HG02981 (cell line): ENCODE measurements around the gene CADM1.

Experiments
- ATAC-seq: cut with Tn5 transposase; IDR thresholded peaks from one replicate; pipeline ENCODE4 v1.9.1; 2021; ENCODE audit warnings: mild to moderate bottlenecking, moderate library complexity; ENCODE audit not compliant: unreplicated experiment

The CADM1 gene

DNA sequence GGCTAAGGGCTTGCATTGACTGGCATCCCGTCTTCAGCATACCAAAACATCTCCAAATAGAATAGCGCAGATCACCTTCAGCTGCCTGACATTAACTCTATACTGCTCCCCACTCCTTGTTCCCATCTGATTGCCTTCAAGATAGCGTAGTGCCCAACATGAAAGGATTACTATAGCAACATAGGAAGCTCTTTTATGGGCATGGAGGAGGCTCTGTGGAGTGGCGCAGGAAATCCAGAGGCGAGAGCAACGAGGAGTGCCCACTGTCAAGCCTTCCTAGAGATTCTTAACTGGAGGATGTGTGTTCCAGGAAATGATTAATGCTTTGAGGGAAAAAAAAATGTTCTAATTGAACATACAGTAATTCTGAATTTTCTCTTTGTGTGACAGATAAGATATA, 213.3 kb downstream of the CADM1 start:
- no peak for ATAC-seq

DNA sequence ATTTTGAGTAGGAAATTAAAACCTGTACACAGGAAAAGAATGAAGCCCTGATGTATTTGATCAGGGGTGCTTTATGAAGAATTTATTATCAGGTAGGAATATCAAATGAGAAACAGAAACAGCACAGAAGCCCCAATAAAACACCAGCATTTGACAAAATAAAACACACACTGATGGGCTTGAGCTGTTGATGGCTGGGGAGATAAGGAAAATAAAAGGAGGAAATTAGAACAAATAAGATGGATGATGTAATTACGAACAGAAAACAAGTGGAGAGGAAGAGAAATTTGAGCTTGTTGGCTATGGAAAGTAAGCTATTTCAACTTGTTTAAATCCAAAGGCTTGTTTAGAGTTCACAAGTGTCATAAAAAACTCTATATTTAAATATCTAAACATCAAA, 213.7 kb downstream of the CADM1 start:
- no peak for ATAC-seq

DNA sequence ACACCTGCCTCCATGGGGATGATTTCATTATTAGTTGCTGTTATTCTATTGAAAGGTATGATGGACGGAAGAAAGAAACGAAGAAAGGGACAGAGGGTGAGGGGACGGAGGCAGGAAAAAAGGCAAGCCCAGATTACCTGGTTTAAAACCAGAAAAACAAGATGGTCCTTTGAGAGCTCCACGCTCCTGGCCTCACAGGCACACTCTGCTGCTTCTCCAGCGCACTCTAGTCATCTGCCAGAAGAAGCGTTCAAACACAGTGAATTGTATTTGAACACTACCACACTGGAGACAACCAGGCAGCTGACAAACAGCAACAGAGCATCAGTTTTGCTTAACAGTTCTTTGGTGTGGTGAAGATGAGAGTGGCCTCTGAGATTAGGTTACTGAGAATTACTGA, 216.9 kb downstream of the CADM1 start:
- ATAC-seq = no peak

DNA sequence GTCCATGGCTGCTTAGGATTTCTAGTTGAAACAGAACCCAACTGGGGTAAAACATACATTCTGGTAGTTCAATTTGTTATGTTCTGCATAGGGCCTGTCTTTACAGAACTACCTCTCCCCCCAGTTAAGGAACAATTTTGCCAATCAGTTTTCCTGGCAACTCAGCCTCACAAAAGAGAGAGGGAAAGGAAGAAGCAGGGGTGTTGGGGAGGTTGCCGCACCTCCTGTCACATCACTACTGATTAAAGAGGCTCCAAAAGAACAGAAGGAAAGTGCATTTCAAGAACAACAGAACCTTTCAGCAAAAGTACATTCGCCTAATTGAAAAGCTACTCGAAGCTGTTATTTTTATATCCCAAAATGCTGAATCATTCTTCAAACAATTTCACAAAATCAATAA, 217.6 kb downstream of the CADM1 start:
- no peak for ATAC-seq

- ATAC-seq = no peak
These were observed 219.4 kb downstream of the CADM1 start for GRCh38 chr11:115284773-115285172.

DNA sequence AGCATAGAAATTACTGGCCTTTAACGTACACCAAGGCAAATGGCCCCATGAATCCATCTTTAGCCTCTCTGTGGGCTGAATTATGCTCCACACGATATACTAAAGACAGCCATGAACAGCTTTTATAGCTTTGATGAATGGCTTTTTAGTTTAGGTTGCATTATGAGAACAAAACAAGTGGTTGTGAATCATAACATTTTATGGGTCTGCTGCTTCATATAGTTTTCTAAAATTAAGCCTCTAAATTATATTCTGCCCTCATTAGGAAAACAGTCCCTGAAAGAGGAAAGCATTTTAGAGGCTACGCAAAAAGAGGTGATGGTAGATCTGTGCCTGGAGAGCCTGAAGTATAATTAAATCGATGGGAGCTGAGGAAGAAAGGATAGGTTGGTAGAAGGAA, 221.3 kb downstream of the CADM1 start:
- no peak for ATAC-seq

DNA sequence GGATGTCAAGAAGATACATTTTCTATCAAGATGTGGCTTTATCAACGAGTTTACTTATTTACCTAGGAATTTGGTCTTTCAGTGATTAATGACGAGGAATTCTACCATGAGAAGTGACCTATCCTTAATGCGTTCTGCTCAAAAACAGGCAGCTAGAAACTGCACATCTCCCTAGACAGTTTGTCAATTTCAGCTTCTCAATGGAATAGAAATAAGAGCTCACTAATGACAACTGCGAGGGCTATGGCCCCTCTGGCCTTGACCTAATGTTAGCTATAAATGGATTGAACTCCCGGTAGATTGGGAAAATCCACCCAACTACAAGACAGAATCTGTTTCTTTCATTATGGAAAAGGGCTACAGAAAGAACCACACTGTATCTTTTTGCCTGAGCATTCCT, 223.4 kb downstream of the CADM1 start:
- ATAC-seq = no peak

GRCh38 chr11:115279813-115280761, 224.1 kb downstream of the CADM1 start:
- ATAC-seq = no peak

- ATAC-seq = no peak
These were observed 227.4 kb downstream of the CADM1 start for GRCh38 chr11:115276799-115277198.

DNA sequence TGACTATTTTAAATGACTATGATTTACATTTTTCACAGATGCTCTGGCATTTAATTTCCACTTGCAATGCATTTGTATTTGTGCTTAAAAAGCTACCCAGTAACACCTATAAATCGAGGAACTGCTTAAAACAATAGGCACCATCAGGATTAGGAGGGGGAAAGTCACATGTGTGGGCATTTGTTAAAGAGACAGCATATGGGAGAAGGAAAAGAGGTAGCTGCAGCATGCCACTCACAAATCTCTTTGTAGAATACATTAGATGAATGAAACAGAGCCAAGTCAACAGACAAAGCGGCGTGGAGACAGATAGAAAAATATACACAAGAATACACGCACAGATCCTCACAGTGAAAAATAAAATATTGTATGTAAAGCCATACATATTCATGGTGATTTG, 228.0 kb downstream of the CADM1 start:
- no peak for ATAC-seq

GRCh38 chr11:115275045-115275444, 229.2 kb downstream of the CADM1 start:
- ATAC-seq = no peak

DNA sequence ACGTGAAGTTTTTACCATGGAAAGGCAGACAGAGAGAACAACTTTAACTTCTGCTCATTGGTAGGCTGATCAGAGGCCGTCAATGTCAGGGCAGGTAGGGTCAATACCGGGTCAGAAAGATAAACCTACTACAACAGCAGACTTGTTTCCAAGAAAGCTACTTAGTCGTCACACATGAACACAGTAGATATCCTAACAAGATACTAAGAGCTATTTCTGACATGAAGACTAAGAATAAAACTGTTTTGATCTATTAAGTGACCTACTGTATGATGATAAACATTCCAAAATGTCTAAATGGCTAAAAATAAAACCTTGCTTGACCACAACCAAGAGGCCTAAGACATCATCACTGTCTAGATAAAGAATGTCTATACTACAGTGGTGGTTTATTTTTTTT, 231.3 kb downstream of the CADM1 start:
- no peak for ATAC-seq

DNA sequence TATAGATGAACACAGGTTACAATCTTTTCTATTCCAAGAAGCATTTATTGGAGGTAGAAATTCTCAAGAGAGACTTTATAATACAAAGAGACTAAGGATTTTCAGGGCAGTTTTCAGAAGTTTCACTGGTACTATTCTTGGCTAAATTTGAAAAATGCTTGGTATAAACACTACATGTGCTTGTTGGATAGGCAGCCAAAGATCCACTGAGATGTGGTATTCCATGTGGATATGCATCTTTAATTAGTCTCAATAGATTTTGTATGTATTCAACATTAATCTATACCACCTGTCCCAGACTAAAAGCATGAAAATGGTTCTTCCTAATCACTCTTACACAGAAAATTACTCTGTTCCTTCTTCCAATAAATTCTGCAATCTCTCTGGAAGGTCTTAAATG, 232.6 kb downstream of the CADM1 start:
- ATAC-seq = no peak

DNA sequence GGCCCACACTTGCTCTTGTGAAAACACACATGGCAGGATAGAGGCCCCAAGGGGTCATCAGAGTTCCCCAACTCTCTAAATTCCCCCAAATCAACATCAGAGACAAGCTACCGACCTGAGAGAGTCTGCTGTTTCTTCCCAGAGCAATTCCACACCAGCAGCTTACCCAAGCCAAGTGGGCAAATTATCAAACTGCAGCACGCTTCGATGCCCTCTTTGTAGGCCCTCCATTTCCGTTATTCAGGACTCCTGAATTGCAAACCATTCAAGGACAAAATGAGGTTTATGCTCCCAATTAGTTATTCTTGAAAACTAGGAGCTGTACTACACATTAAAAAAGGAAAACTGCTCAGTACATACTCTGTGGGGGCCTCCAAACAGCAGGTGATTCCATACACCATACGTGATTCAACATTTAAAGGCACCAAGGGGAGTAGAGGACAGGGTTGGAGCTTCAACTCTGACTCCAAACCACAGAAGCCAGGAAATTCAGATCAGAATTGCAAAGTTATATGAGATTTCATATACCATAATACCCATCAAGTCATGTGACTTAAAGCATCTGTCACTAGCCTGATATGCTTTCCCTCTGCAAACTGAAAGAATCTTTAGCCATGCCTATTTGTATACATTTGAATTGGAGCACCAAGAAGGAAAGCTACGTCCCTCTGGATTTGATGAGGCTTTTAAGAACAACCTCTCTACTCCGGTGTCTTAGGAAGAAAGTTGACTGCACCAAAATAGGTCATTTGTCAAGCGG, 234.8 kb downstream of the CADM1 start:
- no peak for ATAC-seq

GRCh38 chr11:115267871-115268270, 236.3 kb downstream of the CADM1 start:
- ATAC-seq = no peak

DNA sequence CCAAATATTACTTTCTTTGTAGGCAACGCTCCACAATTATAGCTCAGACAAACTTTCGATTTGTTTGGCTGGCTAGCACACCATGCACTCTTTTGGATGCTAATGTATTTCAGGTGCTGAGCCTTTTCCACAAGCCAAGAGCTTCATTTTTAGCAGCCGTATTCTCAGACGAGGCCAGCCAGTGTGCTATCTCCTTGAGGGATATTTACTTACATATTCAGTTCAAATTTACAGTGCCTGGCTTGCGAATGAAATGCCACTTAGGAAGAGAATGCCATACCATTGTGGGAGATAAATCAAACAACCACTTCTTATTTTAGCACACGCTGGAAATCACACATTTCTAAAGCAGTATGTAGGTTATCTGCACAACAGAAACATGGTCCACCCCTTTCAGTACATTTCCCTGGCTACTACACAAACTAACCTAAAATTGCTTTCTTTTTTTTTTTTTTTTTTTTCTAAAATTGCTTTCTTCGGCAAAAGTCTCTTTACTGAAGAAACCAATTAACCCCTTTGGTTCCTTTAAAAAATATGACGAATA, 236.9 kb downstream of the CADM1 start:
- no peak for ATAC-seq

DNA sequence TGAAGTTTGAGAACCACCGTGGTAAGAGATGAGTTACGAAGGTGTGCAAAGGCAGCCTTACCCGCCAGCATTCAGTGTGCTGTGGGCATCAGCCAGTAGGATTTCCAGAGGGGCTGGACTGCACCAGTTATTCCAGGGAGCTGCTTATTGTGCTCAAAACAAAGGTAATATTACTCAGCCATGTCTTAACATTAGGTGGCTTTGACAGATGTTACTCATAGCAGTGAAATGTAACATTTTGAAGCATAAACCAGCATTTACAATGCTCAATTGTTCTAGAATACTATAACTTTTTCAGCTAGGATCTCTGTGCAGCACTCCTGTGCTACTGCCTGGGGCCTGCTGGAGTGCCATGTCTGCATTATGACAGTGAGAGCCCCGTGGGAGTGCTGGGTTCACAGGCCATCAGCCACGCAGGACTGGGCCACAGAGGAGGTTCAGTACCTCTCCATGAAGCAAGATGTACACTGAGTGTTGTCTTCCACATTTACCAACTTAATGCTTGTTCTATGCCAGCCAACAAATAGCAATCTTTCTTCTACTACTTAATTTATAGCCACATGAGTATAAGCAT, 238.1 kb downstream of the CADM1 start:
- ATAC-seq = no peak

GRCh38 chr11:115263799-115264656, 240.2 kb downstream of the CADM1 start:
- ATAC-seq = no peak

DNA sequence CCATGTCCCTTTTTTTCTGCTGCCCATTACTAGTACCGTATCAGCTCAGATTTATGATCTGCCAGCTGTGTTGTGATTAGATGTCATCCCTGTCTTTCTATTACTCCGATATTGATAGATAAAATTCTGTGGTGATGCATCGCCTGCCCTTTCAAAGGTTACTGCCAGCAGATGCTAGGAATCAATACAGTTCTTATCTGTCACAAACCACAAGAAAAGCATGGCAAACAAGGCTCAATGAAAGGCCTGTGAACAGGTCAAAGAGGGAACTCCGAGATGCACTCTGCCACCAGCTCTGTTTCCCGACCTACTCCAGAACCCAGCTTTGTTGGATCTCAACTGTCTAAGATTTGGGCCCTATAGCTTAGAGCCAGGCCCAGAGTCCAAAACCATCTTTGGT, 246.0 kb downstream of the CADM1 start:
- no peak for ATAC-seq

DNA sequence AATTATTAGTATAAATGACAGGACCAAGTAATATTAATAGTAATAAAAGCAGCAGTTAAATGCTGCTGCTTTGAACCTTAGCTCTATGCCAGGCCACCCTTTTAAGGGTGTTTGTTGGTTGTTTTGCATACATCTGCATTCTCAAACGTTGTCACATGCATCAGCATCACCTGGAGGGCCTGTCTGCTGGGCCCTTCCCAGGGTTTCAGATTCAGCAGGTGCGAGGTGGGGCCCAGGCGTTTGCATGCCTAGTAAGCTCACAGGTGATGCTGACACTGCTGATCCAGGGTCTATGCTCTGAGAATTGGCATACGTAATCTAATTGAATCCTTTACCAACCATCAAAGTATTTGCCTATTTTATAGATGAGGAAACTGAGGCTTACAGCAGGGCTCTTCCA, 246.5 kb downstream of the CADM1 start:
- no peak for ATAC-seq

GRCh38 chr11:115257270-115257669, 246.9 kb downstream of the CADM1 start:
- no peak for ATAC-seq
